ENCODE data around the gene FGR.
A peak's percentile ranks its signal among the peaks of the same experiment; 100 is the strongest.

Gene FGR

DNA sequence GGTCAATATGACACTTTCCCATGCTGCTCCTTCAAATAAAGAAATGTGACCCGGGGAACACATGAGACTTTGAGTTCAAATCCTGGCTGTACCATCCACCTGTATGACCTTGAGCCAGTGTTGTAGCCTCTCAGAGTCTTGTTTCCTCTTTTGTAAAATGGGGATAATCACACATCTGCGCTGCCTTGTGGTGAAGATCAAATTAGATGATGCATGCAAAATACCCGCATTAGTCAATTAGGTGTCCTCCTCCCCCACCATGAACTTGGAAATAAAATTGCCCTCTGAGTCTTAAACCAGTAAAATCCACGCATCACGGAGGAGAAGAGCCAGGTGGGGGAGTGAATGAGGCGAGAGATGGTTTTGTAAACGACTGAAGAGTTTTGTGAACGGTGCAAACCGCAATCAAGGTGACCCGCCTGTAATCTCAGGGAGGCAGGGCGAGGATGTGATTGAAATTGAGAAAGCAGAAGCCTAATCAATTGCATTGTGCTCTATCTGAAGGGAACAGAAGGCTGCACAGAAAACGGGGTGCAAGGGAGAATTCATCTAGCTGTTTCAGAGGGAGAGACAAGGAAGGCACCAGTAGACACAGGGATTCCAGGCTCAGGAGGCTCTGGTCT, 25.3 kb downstream of the FGR start:
- no peaks in the 10 kb centered on the region for H3K36me3 ChIP-seq (ENCODE audit: control insufficient read depth in 1 of 2, insufficient read depth in 2 of 2, low read length in 2 of 2)
- no peak overlapping the region for H3K27ac ChIP-seq (ENCODE audit: low read length)

GRCh38 chr1:27609210-27609555, 25.8 kb downstream of the FGR start:
- H3K27ac ChIP-seq (ENCODE audit: low read length) = no peak overlapping the region
- no peaks in the 10 kb centered on the region for H3K9me3 ChIP-seq (ENCODE audit: control insufficient read depth in 1 of 2, low read length in 2 of 2)
- no peak overlapping the region for H3K4me3 ChIP-seq (ENCODE audit: low read depth in 1 of 2, low read length in 2 of 2)
- no peaks in the 10 kb centered on the region for H3K36me3 ChIP-seq (ENCODE audit: control insufficient read depth in 1 of 2, insufficient read depth in 2 of 2, low read length in 2 of 2)
- H3K27me3 ChIP-seq (ENCODE audit: low read depth, low read length) = no peaks in the 10 kb centered on the region
- peaks cover 0 to 17% of the 10 kb centered on the region in 2 donors for H3K4me1 ChIP-seq (ENCODE audit: control insufficient read depth in 1 of 2, insufficient read depth in 2 of 2, low read length in 2 of 2)

More for the DNA sequence above, 25.3 kb downstream of the FGR start:
- no peaks in the 10 kb centered on the region for H3K27me3 ChIP-seq (ENCODE audit: low read depth, low read length)
- H3K4me3 ChIP-seq (ENCODE audit: low read depth in 1 of 2, low read length in 2 of 2) = no peak overlapping the region
- no peaks in the 10 kb centered on the region for H3K9me3 ChIP-seq (ENCODE audit: control insufficient read depth in 1 of 2, low read length in 2 of 2)
- H3K4me1 ChIP-seq (ENCODE audit: control insufficient read depth in 1 of 2, insufficient read depth in 2 of 2, low read length in 2 of 2) = peaks cover 0 to 12% of the 10 kb centered on the region in 2 donors

DNA sequence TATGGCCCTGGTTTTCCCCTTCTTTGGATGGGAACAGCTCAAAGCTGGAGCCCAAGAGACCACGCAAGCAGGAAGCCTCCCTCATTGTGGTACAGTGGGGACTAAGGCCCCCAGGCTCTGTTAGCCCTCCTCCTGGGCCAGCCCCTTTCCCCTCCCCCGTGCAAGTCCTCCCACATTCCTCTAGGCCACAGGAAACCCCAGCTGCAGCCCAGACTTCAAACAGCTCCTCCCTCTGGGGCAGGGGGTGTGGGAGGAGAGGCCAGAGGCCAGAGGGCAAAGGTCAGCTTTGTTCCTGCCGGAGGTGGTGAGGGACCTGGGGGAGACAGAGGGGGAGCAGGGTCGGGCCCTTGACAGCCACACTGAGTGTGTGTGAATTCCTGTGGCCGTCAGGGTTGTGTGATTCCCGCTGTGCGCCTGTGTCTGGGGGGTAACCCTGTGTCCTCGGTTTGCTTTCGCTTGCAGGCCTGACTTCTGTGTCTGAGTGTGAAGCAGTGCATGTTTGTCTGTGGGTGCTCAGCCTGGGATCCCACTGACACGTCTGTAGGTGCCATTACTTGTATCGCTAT, 27.7 kb downstream of the FGR start:
- Histone ChIP-seq H3K4me1 (ENCODE audit: control insufficient read depth in 1 of 2, insufficient read depth in 2 of 2, low read length in 2 of 2) (peaks cover 0 to 17% of the 10 kb centered on the region in 2 donors), H3K27ac (ENCODE audit: low read length) (no peak overlapping the region), H3K27me3 (ENCODE audit: low read depth, low read length) (no peaks in the 10 kb centered on the region), H3K36me3 (ENCODE audit: control insufficient read depth in 1 of 2, insufficient read depth in 2 of 2, low read length in 2 of 2) (no peaks in the 10 kb centered on the region), H3K9me3 (ENCODE audit: control insufficient read depth in 1 of 2, low read length in 2 of 2) (no peaks in the 10 kb centered on the region), H3K4me3 (ENCODE audit: low read depth in 1 of 2, low read length in 2 of 2) (no peak overlapping the region)

DNA sequence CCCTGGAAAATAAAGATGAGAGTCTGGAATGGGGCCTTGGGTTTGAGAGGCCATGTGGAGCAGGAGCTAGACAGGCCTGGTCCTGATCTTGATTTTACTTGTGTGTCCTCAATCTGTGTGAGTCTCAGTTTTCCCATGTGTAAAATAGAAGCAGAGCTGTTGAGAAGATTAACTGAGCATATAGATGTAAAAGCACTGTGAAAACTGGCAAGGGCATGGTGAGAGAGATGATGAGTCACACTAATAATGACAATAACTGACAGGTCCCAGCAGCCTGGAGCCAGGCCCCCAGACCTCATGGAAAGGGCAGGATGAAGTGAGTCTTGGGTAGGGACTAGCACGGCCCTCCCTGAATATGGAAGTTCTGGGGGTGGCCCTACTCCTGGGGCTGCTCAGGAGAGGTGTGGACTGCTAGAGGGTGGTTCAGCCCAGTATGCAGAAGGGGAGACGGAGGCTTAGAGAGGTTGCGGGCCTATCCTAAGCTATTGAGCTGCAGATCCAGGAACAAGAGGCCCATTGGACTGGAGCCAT, 28.2 kb downstream of the FGR start:
- peaks cover 0 to 18% of the 10 kb centered on the region in 2 donors for H3K4me1 ChIP-seq (ENCODE audit: control insufficient read depth in 1 of 2, insufficient read depth in 2 of 2, low read length in 2 of 2)
- no peak overlapping the region for H3K27ac ChIP-seq (ENCODE audit: low read length)
- no peaks in the 10 kb centered on the region for H3K9me3 ChIP-seq (ENCODE audit: control insufficient read depth in 1 of 2, low read length in 2 of 2)
- no peak overlapping the region for H3K4me3 ChIP-seq (ENCODE audit: low read depth in 1 of 2, low read length in 2 of 2)
- H3K36me3 ChIP-seq (ENCODE audit: control insufficient read depth in 1 of 2, insufficient read depth in 2 of 2, low read length in 2 of 2) = no peaks in the 10 kb centered on the region
- no peaks in the 10 kb centered on the region for H3K27me3 ChIP-seq (ENCODE audit: low read depth, low read length)

DNA sequence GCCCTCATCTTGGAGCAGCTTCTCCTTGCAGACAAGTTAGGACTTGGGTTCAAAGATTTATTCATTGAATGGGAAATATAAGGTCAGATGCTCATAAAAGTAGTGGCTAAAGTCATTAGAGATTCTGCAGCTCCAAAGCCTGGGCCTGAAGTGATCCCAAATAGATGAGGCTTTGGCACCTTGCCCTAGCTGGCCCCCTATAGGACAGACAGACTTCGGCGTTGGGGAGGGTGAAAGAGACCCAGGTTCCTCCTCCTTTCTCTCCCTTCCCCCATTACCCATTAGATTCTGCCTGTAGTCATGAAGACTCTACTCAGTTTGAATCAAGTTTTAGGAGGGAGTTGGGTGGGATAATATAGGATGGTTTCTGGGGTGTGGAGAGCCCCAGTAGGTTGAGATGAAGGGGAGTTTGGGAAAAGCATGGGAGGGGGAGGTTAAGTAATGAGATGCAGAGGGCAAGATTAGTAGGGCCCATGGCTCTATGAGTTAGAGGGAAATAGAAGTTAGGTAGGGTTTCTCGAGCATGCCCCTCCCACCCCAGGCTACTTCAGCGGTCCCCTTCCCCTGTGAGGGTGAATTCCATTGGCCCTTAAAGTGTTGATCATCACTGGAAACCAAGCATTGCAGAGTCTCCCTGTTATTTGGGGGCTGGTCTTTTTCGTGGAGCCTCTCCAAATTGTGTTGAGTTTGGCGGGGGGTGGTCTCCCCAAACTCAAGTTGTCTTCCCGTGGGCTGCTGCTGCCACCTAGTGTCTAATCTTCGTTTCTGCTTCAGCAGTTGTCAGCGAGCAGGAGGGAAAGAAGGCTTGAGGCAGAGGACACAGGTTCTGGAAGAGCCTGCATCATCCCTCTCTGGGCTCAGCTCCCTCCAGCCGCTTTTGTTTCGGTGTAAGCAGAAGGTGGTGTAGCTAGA, 28.9 kb downstream of the FGR start:
- Histone ChIP-seq H3K36me3 (ENCODE audit: control insufficient read depth in 1 of 2, insufficient read depth in 2 of 2, low read length in 2 of 2) (no peaks in the 10 kb centered on the region), H3K9me3 (ENCODE audit: control insufficient read depth in 1 of 2, low read length in 2 of 2) (no peaks in the 10 kb centered on the region), H3K27ac (ENCODE audit: low read length) (no peak overlapping the region), H3K4me1 (ENCODE audit: control insufficient read depth in 1 of 2, insufficient read depth in 2 of 2, low read length in 2 of 2) (peaks cover 0 to 25% of the 10 kb centered on the region in 2 donors), H3K27me3 (ENCODE audit: low read depth, low read length) (no peaks in the 10 kb centered on the region), H3K4me3 (ENCODE audit: low read depth in 1 of 2, low read length in 2 of 2) (no peak overlapping the region)

DNA sequence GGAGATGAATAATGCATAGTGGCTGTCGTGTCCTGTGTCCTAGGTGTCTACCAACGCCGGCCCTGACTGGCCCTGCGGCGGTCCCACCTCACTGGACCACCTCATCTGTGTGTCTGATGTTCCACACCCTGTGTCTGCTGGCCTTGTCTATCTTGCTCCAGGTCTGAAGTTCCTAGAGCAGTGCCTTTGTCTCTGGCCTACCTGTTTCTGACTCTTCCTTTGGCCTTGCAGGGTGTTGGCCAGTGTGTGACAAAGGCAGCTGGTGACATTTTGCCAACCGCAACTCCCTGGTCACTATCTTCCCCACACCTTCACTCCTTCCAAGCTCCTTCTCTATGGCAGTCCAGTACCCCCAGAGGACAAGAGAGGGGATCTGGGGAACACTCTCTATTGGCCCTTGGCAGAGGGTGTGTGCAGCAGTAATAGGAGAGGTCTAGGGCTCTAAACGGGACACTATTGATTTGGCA, 29.7 kb downstream of the FGR start:
- Histone ChIP-seq H3K27ac (ENCODE audit: low read length) (no peak overlapping the region), H3K4me1 (ENCODE audit: control insufficient read depth in 1 of 2, insufficient read depth in 2 of 2, low read length in 2 of 2) (peaks cover 0 to 32% of the 10 kb centered on the region in 2 donors), H3K27me3 (ENCODE audit: low read depth, low read length) (no peaks in the 10 kb centered on the region), H3K4me3 (ENCODE audit: low read depth in 1 of 2, low read length in 2 of 2) (no peak overlapping the region), H3K36me3 (ENCODE audit: control insufficient read depth in 1 of 2, insufficient read depth in 2 of 2, low read length in 2 of 2) (no peaks in the 10 kb centered on the region), H3K9me3 (ENCODE audit: control insufficient read depth in 1 of 2, low read length in 2 of 2) (no peaks in the 10 kb centered on the region)

DNA sequence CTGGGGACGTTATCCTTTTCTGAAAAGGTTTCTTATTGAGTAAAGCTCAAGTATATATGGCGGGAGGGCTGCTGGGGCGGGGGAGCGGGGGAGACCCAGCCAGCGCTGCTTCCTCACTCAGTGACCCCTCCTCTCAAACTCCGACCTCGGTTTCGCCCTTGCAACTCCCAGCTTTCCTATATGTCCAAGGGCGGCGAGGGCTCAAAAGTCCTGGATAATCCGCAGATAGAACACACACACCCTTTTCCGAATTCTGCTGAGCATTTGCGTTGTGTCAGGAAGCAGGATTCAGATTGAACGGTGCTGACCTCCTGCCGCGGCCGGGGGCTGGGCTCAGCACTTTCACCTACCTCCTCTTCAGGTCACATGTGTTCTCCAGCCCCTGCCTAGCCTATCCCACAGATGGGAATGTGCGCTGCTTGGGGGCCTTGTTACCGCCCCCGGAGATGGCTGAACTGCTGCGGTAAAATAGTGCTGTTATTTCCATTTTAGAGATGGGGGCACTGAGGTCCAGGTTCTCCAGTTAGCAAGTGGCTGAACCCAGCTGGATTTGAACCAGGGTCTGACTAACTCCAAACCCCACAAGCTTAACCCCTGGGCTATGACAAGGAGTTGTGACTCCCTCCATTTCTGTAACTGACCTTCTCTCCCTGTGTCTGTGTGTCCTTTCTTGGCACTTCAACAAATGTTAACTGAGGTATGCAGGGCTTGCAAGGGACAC, 30.2 kb downstream of the FGR start:
- Histone ChIP-seq H3K4me1 (ENCODE audit: control insufficient read depth in 1 of 2, insufficient read depth in 2 of 2, low read length in 2 of 2) (peaks cover 0 to 38% of the 10 kb centered on the region in 2 donors), H3K27ac (ENCODE audit: low read length) (no peak overlapping the region), H3K27me3 (ENCODE audit: low read depth, low read length) (no peaks in the 10 kb centered on the region), H3K4me3 (ENCODE audit: low read depth in 1 of 2, low read length in 2 of 2) (peak overlapping the region; percentile 42 to 75), H3K9me3 (ENCODE audit: control insufficient read depth in 1 of 2, low read length in 2 of 2) (no peaks in the 10 kb centered on the region), H3K36me3 (ENCODE audit: control insufficient read depth in 1 of 2, insufficient read depth in 2 of 2, low read length in 2 of 2) (no peaks in the 10 kb centered on the region)

DNA sequence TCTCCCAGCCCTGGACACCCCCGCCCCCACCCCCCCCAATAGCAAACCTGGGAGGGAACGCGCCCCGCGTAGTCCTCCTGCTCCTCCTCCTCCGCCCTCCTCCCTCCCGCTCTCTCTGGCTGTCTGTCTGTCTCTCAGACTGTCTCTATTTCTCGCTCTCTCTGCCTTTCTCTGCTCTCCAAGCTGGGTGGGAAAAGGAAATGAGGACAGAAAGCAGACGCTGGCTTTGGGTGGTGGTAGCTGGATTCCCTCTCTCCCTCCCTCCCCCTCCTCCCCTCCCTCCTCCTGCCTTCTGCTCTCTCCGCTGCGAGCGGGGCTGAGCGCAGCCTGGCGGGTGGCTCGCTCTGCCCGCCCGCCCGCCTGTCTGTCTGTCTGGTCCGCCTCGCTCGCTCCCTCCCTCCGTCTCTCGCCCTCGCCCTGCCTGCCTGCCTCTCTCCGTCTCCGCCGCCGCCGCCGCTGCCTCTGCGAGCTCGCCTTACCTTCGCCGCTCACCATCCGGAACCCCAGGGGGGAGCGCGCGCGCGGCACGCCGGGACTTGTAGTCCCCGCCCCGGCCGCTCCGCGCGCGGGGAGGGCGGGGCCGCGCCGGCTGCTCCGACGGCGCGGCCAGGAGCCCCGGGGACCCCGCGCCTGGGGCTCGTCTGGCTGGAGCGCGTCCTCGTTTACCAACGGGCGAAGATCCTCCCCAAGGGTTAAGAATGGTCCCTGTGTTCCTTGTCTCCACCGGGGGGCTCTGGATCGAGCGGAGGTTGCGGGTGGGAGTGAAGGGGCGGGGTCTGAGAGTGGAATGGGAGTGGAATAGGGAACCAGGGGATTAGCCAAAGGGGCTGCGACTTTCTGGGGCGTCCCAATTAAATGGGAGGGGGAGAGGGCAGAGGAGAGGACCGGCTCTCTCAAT, 31.1 kb downstream of the FGR start, which contains the start of gene AHDC1:
Gene AHDC1, minus strand, starts transcription at position 464 of the 898 bp plus-strand sequence. CDS start 52,029 bp downstream, outside the sequence.
- no peaks in the 10 kb centered on the region for H3K9me3 ChIP-seq (ENCODE audit: control insufficient read depth in 1 of 2, low read length in 2 of 2)
- peaks cover under 1 to 46% of the 10 kb centered on the region in 2 donors for H3K4me1 ChIP-seq (ENCODE audit: control insufficient read depth in 1 of 2, insufficient read depth in 2 of 2, low read length in 2 of 2)
- peak within 1 kb of the TSS; percentile 75 to 76 for H3K4me3 ChIP-seq (ENCODE audit: low read depth in 1 of 2, low read length in 2 of 2)
- no peaks in the 10 kb centered on the region for H3K36me3 ChIP-seq (ENCODE audit: control insufficient read depth in 1 of 2, insufficient read depth in 2 of 2, low read length in 2 of 2)
- H3K27ac ChIP-seq (ENCODE audit: low read length) = peak within 1 kb of the TSS; percentile 45
- no peaks in the 10 kb centered on the region for H3K27me3 ChIP-seq (ENCODE audit: low read depth, low read length)

DNA sequence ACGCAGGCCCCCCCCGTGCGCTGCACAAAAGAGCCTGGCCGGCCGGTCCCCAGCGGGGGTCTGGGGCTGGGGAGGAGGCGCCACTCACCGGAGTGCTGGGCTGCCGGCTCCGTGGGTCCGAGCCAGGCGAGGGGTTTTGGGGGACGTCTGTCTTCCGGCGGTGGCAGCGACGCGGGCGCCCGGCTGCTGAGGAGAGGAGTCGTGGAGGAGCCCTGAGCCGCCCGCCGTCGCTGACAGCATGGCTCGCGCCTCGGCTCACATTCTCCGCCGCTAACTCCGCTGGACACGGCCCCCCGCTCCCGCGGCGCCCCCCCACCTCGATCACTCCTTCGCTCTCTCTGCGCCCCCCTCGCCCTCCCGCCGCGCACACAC, 31.7 kb downstream of the FGR start:
- no peaks in the 10 kb centered on the region for H3K27me3 ChIP-seq (ENCODE audit: low read depth, low read length)
- H3K27ac ChIP-seq (ENCODE audit: low read length) = no peak overlapping the region
- H3K4me3 ChIP-seq (ENCODE audit: low read depth in 1 of 2, low read length in 2 of 2) = peak overlapping the region; percentile 75 to 76
- H3K4me1 ChIP-seq (ENCODE audit: control insufficient read depth in 1 of 2, insufficient read depth in 2 of 2, low read length in 2 of 2) = peaks cover 6 to 53% of the 10 kb centered on the region in 2 donors
- no peaks in the 10 kb centered on the region for H3K9me3 ChIP-seq (ENCODE audit: control insufficient read depth in 1 of 2, low read length in 2 of 2)
- no peaks in the 10 kb centered on the region for H3K36me3 ChIP-seq (ENCODE audit: control insufficient read depth in 1 of 2, insufficient read depth in 2 of 2, low read length in 2 of 2)

Data from muscle layer of duodenum (tissue), 2 donors.